GM18499 (cell line): ENCODE data around the gene STXBP5L.
"Not testable (repeated sequence)": the region's sequence is repeated elsewhere in the genome, so short reads cannot be mapped to it uniquely, and the experiment has no call there.

Source experiments
- ATAC-seq: cut with Tn5 transposase; IDR thresholded peaks from one replicate; pipeline ENCODE4 v1.9.1; 2021; ENCODE audit warnings: moderate number of reproducible peaks; ENCODE audit not compliant: insufficient read depth, unreplicated experiment

The STXBP5L gene

DNA sequence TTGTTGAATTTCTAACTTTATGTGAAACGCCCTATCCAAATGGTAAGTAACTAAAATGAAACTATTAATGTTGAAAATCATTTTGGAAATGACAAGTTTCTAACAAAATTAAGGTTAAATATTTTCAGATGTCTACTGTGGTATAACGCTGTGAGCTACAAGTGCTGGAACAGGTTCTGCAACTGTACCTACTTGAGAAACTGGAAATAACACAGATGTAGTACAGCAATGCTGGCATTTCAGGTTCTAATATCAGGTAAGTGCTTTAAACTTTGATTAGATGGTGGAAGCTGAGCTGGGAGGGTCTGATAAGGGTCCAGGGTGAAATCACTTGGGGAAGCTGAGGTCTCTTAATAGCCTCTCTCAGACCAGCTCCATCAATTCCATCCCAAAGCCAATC is 315.1 kb downstream of the STXBP5L start:
- ATAC-seq = no peak

DNA sequence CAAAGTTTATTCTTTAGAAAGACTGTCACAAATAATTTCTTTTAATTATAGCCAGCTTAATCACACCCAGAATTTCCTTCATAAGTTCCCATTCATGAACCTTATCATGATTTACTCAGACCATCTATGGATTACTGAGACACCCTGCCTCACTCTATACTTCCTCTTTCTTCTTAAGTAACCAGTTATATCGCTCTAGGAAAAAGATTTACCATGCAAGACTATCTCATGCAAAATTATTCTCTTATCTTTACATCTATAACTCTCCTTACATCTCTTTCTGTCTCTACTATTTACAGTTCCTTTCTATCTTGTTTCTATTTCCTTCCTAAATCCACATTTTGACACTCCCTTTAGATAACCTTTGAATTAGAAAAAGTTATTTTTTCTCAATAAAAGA is 321.0 kb downstream of the STXBP5L start:
- ATAC-seq = no peak

GRCh38 chr3:121230194-121230593 is 322.2 kb downstream of the STXBP5L start:
- ATAC-seq = not testable (repeated sequence)

- no peak for ATAC-seq
Observed at GRCh38 chr3:121231872-121232271, 323.9 kb downstream of the STXBP5L start.

DNA sequence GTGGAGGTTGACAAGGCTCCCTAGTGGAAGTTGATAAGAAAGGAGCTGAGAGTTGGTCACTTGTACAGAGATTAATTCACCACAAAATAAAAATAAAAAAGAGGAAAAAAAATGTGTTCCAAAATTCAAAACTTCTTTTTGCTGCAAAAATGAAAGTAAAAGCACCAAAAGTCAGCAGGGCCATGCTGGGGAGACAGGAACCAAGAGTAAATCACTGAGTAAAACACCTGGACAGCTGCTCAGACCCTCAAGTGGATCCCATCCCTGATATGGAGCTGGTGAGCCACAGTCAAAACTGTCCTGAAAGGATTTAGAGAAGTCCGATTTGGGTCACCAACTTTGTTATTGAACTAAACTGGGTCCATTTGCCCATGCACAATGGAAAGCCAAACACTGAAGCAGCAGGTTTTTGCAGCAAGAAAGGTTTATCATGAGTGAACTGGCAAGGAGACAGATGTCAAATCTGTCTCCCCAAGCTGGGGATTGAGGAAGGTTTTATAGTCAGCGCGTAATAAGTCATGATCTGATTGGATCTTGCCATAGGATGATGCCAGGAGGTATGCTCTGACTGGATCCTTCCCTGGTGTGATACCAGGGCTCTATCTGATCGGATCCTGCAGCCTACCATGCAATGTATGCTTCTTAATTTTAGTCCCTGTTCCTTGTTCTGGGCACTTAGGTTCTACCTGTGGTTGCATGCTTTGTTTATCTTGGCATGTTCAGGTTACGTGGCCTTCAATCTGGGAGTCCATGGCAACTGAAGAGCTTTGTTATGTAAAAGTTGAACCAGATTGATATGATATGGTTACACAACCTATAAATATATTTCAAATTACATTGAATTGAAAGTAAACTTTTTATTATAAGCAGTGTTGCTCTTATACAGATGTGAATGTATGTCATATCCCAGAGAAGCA is 324.6 kb downstream of the STXBP5L start:
- ATAC-seq = no peak

DNA sequence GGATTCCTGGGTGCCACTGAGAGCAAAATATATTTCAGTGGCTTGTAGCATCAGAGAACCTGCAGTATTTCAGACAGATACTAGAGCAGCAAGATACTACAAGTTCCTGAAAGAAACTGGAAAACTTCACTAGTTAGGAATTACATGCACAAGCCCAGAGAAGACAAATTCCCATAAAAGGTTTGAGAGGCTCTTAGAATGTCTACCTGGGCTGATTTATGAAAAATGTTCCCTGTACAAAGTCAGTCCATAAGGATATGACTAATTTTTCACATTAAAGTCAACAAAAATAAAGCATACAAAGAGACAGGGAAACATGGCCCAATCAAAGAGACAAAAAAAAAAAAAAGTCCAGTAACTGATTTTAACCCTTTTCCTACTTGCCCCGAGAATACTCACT is 335.2 kb downstream of the STXBP5L start:
- ATAC-seq = no peak

DNA sequence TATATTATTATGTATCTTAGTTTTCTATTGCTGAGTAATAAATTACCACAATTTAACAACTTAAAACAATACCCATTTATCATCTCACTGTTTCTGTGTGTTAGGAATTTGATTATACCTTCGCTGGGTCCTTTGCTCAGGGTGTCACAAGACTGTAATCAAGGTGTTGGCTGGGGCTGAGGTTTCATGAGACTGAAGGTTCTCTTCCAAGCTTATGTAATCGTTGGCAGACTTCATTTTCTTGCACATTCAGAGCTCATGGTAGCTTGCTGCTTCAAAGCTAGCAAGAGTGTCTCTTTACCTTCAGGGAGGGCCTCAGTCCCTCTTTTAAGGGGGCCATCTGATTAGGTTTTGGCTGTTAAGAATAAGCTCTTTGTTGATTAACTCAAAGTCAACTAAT is 344.7 kb downstream of the STXBP5L start:
- ATAC-seq = no peak

- ATAC-seq = no peak
Observed at GRCh38 chr3:121269389-121269788, 361.4 kb downstream of the STXBP5L start.

- no peak for ATAC-seq
Observed at GRCh38 chr3:121274411-121274810, 366.4 kb downstream of the STXBP5L start.

- no peak for ATAC-seq
Observed at GRCh38 chr3:121295452-121295851, 387.4 kb downstream of the STXBP5L start.

GRCh38 chr3:121295979-121296378 is 388.0 kb downstream of the STXBP5L start:
- no peak for ATAC-seq

GRCh38 chr3:121324320-121324719 is 416.3 kb downstream of the STXBP5L start:
- no peak for ATAC-seq

DNA sequence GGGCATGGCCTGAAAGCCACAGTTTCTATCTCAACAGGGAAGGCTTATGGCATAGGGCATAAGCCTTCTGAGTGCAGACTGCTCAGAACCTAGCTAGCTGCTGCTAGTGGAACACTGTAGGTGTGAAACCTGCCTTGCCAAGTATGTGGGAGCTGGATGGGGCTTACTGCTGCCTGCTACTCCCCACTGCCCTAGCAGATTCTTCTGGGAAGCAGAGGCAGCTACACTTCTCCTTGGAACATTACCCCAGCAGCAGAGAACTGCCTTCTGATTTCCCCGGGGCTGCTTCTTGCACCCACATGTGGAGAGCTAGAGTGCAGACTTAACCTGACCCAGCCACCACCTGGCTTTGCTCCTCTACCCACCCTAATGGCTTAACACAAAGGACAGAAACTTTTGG is 422.1 kb downstream of the STXBP5L start:
- ATAC-seq = no peak

- ATAC-seq = no peak
Observed at GRCh38 chr3:121330634-121331033, 422.6 kb downstream of the STXBP5L start.

DNA sequence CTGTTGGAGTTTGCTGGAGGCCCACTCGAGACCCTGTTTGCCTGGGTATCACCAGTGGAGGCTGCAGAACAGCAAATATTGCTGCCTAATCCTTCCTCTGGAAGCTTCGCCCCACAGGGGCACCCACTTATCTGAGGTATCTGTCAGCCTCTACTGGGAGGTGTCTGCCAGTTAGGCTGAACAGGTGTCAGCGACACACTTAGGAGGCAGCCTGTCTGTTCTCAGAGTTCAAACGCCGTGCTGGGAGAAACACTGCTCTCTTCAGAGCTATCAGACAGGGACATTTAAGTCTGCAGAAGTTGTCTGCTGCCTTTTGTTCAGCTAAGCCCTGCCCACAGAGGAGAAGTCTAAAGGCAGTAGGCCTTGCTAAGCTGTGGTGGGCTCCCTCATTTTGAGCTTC is 448.0 kb downstream of the STXBP5L start:
- not testable (repeated sequence) for ATAC-seq

DNA sequence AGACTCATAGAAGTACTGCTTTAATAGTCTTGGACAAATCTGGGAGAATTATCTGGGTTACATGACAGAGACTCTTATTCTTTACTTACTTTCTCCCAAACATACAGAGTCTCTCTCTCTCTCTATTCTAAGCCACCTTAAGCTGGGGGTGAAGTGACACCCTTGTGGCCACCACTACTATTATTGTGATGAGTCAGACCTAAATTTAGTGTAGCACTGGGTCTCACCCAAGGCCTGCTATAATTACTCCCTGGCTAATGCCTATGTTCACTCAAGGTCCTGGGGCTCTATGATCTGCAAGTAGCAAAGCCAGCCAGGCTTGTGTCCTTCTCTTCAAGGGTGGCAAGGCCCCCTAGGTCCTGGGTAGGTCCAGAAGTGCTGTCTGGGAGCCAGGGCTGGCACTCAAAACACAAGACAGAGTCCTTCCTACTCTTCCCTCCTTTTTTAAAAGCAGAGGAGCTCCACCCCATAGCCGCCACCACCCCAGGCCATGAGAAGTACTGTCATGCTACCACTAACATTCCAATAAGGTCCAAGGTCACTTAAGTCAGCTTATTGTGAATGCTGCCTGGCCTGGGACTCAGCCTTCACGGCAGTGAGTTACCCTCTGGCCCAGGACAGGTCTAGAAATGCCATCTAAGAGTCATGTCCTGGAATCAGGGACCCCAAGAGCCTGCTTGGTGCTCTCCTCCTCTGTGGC is 454.2 kb downstream of the STXBP5L start:
- peak; percentile 62 for ATAC-seq

- ATAC-seq = not testable (repeated sequence)
Observed at GRCh38 chr3:121388308-121388707, 480.3 kb downstream of the STXBP5L start.

DNA sequence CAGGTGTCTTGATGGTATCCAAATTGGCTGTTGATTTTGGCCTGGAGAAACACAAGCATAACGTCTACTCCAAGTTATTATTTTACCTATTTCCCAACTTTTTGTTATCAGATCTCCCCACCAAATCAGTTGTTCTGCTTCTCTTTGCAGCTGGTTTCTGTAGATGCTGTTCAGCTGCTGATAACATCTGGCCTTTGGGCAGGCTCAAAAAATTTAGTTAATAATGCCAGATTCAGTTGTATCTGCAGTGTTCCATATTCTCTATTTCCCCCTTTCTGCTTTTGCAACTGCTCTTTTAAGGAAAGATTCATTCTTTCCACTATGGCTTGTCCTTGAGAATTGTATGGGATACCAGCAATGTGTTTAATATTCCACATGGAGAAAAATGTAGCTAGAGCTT is 488.0 kb downstream of the STXBP5L start:
- not testable (repeated sequence) for ATAC-seq

GRCh38 chr3:121398051-121398450 is 490.0 kb downstream of the STXBP5L start:
- not testable (repeated sequence) for ATAC-seq

GRCh38 chr3:121399820-121400219 is 491.8 kb downstream of the STXBP5L start:
- ATAC-seq = no peak

GRCh38 chr3:121405631-121406030 is 497.6 kb downstream of the STXBP5L start:
- no peak for ATAC-seq
